HG02763 (cell line): ENCODE results near the gene MRPL22.
A peak's percentile ranks its signal among the peaks of the same experiment; 100 is the strongest.
"Not testable (repeated sequence)": the region's sequence is repeated elsewhere in the genome, so short reads cannot be mapped to it uniquely, and the experiment has no call there.

Experiments
- ATAC-seq: cut with Tn5 transposase; IDR thresholded peaks from one replicate; pipeline ENCODE4 v1.9.1; 2021; ENCODE audit warnings: mild to moderate bottlenecking, moderate library complexity; ENCODE audit not compliant: unreplicated experiment

MRPL22 gene

GRCh38 chr5:154989626-154990025, 48.8 kb downstream of the MRPL22 start:
- ATAC-seq = no peak

GRCh38 chr5:154993461-154993860, 52.6 kb downstream of the MRPL22 start:
- ATAC-seq = no peak

GRCh38 chr5:154995679-154996078, 54.8 kb downstream of the MRPL22 start:
- no peak for ATAC-seq

- no peak for ATAC-seq
These were observed 56.9 kb downstream of the MRPL22 start for GRCh38 chr5:154997746-154998145.

GRCh38 chr5:154999865-155000264, 59.0 kb downstream of the MRPL22 start:
- no peak for ATAC-seq

GRCh38 chr5:155001523-155001922, 60.6 kb downstream of the MRPL22 start:
- ATAC-seq = no peak

- ATAC-seq = not testable (repeated sequence)
These were observed 61.8 kb downstream of the MRPL22 start for GRCh38 chr5:155002722-155003121.

- ATAC-seq = no peak
These were observed 63.4 kb downstream of the MRPL22 start for GRCh38 chr5:155004138-155004744.

GRCh38 chr5:155006265-155006664, 65.4 kb downstream of the MRPL22 start:
- ATAC-seq = not testable (repeated sequence)

- no peak for ATAC-seq
These were observed 67.8 kb downstream of the MRPL22 start for GRCh38 chr5:155008669-155009068.

- no peak for ATAC-seq
These were observed 70.0 kb downstream of the MRPL22 start for GRCh38 chr5:155010881-155011280.

- no peak for ATAC-seq
These were observed 72.7 kb downstream of the MRPL22 start, which contains the start of gene KIF4B for GRCh38 chr5:155013526-155013925. TSS of gene KIF4B (plus strand) at chr5:155013755. CDS start at chr5:155013860, 105 bp downstream.

GRCh38 chr5:155015239-155015638, 74.4 kb downstream of the MRPL22 start:
- ATAC-seq = no peak

- ATAC-seq = peak; percentile 92
These were observed 76.7 kb downstream of the MRPL22 start for GRCh38 chr5:155017610-155018009.
